ENCODE measurements around the gene RBM27.

- TF ChIP-seq CTCF (IDR thresholded peaks at IDR 0.05; ENCODE audit: low read depth, low read length, poor library complexity, severe bottlenecking): no peak
- no peak for TF ChIP-seq EZH2phosphoT487 (IDR thresholded peaks at IDR 0.05; ENCODE audit: borderline replicate concordance, low read length)
Measured at GRCh38 chr5:146222005-146222404, 18.6 kb downstream of the RBM27 start.

Measured in DOHH2 (cell line).